ENCODE data around the gene HYI.
"Not testable (repeated sequence)": the region's sequence is repeated elsewhere in the genome, so short reads cannot be mapped to it uniquely, and the experiment has no call there.

Gene HYI

DNA sequence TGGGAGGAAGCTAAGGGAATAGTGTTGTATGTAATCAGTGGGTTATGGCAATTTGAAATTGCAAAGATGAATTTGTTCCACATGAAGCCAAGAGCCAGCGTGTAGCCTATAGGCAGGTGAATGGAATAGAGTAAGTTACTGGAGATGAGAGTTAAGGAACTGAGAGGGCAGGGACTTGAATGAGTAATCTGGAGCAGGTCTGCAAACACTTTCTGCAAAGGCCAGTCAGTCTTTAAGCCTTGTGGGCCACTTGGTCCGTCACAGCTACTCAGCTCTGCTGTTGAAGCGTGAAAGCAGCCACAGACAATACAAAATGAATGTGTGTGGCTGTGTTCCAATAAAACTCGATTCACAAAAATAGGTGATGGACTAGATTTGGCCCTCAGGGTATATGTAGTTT, 34.9 kb downstream of the HYI start:
- TF ChIP-seq SPI1 (IDR thresholded peaks at IDR 0.05; ENCODE audit: borderline replicate concordance, low read depth) (no peak), GABPA (IDR thresholded peaks at IDR 0.05; ENCODE audit: low read depth) (no peak), POLR2AphosphoS5 (IDR thresholded peaks at IDR 0.05; ENCODE audit: low read depth) (no peak)
- TF ChIP-seq, protein P1, sequence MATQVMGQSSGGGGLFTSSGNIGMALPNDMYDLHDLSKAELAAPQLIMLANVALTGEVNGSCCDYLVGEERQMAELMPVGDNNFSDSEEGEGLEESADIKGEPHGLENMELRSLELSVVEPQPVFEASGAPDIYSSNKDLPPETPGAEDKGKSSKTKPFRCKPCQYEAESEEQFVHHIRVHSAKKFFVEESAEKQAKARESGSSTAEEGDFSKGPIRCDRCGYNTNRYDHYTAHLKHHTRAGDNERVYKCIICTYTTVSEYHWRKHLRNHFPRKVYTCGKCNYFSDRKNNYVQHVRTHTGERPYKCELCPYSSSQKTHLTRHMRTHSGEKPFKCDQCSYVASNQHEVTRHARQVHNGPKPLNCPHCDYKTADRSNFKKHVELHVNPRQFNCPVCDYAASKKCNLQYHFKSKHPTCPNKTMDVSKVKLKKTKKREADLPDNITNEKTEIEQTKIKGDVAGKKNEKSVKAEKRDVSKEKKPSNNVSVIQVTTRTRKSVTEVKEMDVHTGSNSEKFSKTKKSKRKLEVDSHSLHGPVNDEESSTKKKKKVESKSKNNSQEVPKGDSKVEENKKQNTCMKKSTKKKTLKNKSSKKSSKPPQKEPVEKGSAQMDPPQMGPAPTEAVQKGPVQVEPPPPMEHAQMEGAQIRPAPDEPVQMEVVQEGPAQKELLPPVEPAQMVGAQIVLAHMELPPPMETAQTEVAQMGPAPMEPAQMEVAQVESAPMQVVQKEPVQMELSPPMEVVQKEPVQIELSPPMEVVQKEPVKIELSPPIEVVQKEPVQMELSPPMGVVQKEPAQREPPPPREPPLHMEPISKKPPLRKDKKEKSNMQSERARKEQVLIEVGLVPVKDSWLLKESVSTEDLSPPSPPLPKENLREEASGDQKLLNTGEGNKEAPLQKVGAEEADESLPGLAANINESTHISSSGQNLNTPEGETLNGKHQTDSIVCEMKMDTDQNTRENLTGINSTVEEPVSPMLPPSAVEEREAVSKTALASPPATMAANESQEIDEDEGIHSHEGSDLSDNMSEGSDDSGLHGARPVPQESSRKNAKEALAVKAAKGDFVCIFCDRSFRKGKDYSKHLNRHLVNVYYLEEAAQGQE (IDR thresholded peaks at IDR 0.05; ENCODE audit: insufficient replicate concordance, low read depth), result no peak
- TF ChIP-seq, protein P2, sequence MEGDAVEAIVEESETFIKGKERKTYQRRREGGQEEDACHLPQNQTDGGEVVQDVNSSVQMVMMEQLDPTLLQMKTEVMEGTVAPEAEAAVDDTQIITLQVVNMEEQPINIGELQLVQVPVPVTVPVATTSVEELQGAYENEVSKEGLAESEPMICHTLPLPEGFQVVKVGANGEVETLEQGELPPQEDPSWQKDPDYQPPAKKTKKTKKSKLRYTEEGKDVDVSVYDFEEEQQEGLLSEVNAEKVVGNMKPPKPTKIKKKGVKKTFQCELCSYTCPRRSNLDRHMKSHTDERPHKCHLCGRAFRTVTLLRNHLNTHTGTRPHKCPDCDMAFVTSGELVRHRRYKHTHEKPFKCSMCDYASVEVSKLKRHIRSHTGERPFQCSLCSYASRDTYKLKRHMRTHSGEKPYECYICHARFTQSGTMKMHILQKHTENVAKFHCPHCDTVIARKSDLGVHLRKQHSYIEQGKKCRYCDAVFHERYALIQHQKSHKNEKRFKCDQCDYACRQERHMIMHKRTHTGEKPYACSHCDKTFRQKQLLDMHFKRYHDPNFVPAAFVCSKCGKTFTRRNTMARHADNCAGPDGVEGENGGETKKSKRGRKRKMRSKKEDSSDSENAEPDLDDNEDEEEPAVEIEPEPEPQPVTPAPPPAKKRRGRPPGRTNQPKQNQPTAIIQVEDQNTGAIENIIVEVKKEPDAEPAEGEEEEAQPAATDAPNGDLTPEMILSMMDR (IDR thresholded peaks at IDR 0.05; ENCODE audit: insufficient read depth, low read length), result no peak
- H3K4me3 ChIP-seq (replicated peaks; ENCODE audit: insufficient read depth, low read length), result no peak overlapping the region
- DNase-seq (ENCODE audit: low read depth in 1 of 2, low spot score in 1 of 2), result no peak
- no peak overlapping the region for H3K27ac ChIP-seq (replicated peaks)
- H3K27me3 ChIP-seq (ENCODE audit: insufficient read depth, poor library complexity, severe bottlenecking), result no peaks in the 10 kb centered on the region

DNA sequence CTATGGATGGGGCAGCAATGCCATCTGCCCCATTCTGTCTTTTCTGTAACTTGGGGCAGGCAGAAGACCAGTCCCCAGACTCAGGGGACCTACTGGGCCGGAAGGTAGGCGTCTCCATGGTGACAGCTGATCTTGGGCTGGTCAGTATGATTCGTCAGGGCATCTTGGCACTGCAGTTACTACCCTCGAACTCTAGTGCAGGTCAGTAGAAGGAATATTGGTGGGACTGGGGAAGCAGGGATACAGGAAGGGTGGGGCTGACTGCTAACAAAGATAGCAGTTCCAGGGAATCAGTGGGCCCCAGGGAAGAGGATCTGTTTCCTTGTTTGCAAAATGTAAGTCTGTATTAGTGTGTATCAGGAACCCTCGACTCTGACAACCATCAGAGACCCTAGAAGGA, 37.8 kb downstream of the HYI start:
- TF ChIP-seq POLR2AphosphoS5 (IDR thresholded peaks at IDR 0.05; ENCODE audit: low read depth), result no peak
- TF ChIP-seq, protein P2 (IDR thresholded peaks at IDR 0.05; ENCODE audit: insufficient read depth, low read length), result no peak
- TF ChIP-seq, protein P1 (IDR thresholded peaks at IDR 0.05; ENCODE audit: insufficient replicate concordance, low read depth), result no peak
- no peak for TF ChIP-seq GABPA (IDR thresholded peaks at IDR 0.05; ENCODE audit: low read depth)
- no peak for TF ChIP-seq SPI1 (IDR thresholded peaks at IDR 0.05; ENCODE audit: borderline replicate concordance, low read depth)
- DNase-seq (ENCODE audit: low read depth in 1 of 2, low spot score in 1 of 2), result no peak
- H3K4me3 ChIP-seq (replicated peaks; ENCODE audit: insufficient read depth, low read length), result no peak overlapping the region
- H3K27me3 ChIP-seq (ENCODE audit: insufficient read depth, poor library complexity, severe bottlenecking), result no peaks in the 10 kb centered on the region
- H3K27ac ChIP-seq (replicated peaks), result no peak overlapping the region

DNA sequence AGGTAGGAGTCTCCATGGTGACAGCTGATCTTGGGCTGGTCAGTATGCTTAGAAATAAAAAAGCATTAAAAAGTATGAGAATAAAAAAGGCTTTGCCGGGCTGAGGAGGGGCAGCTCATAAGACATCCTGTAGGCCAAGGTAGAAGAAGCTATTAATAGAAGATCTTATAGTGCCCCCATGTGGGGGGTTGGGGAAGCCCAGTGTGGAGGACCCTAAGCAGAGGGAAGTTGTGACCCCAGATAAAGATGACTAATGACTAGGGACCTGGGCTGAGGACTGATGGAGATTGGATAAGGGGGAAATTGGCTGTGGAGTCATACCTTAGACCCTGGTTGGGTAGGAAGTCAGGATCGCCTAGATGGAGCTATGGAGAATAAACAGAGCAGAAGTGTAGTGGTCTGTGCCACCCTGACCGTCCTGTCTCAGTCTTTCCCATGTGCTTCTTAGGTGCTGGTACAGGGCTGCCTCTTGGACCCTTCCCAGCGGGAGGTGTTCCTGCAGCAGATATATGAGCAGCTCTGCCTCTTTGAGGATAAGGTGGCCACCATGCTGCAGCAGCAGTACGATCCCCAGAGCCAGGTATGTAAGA, 39.0 kb downstream of the HYI start:
- no peak for TF ChIP-seq SPI1 (IDR thresholded peaks at IDR 0.05; ENCODE audit: borderline replicate concordance, low read depth)
- TF ChIP-seq, protein P2 (IDR thresholded peaks at IDR 0.05; ENCODE audit: insufficient read depth, low read length), result peak; percentile 54
- DNase-seq (ENCODE audit: low read depth in 1 of 2, low spot score in 1 of 2), result peak; percentile 22 to 68
- Histone ChIP-seq H3K4me3 (replicated peaks; ENCODE audit: insufficient read depth, low read length) (no peak overlapping the region), H3K27me3 (ENCODE audit: insufficient read depth, poor library complexity, severe bottlenecking) (no peaks in the 10 kb centered on the region), H3K27ac (replicated peaks) (no peak overlapping the region)

DNA sequence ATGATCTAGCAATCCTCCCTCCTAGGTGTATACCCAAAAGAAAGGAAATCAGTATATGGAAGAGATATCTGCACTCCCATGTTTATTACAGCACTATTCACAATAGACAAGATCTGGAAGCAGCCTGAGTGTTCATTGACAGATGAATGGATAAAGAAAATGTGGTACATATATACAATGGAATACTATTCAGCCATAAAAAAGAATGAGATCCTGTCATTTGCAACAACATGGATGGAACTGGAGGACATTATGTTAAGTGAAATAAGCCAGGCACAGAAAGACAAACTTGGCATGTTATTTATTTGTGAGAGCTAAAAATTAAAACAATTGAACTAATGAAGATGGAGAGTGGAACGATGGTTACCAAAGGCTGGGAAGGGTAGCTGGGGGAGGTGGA, 40.3 kb downstream of the HYI start:
- not testable (repeated sequence) for DNase-seq (ENCODE audit: low read depth in 1 of 2, low spot score in 1 of 2); H3K27ac ChIP-seq (replicated peaks); H3K4me3 ChIP-seq (replicated peaks; ENCODE audit: insufficient read depth, low read length); H3K27me3 ChIP-seq (ENCODE audit: insufficient read depth, poor library complexity, severe bottlenecking)
